ENCODE measurements around the gene PTH1R. TPM values are rescaled to one million over a fixed set of nuclear protein-coding genes. Genes with fewer than 3 reads are reported as not detected.

PTH1R gene
- total and polyA plus RNA-seq, 4 donors = 11.2 to 29.7 (median 19.9) TPM

DNA sequence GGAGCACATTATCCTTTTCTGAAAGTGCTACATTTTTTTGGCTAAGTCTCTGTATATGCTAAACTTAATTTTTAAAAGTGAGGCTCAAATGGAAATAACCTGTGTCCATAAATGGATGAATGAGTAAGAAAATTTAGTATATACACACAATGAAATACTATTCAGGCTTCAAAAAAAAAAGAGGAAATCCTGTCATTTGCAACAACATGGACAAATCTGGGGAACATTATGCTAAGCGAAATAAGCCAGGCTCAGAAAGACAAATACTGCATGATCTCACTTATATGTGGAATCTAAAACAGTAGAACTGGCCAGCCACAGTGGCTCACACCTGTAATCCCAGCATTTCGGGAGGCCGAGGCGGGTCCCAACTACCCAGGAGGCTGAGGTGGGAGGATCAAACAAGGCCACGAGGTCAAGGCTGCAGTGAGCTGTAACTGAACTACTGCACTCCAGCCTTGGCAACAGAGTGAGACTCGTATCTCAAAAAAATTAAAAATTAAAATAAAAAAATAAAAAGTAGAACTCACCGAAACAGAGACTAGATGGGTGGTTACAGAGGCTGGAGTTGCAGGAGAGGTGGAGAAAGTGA, 73.2 kb downstream of the PTH1R start:
- H3K36me3 ChIP-seq (ENCODE audit: control insufficient read depth in 4 of 4, insufficient read depth in 4 of 4, low read length in 4 of 4) = peaks cover 0 to 7% (median 4%) of the 10 kb centered on the region in 4 donors
- DNase-seq (no peak), ATAC-seq (ENCODE audit: insufficient read depth, low FRiP score) (no peak)
- H3K9ac ChIP-seq (ENCODE audit: insufficient read depth in 1 of 2, low read length in 2 of 2) = no peak overlapping the region
- H3K4me3 ChIP-seq = no peak overlapping the region
- TF ChIP-seq, protein P1, sequence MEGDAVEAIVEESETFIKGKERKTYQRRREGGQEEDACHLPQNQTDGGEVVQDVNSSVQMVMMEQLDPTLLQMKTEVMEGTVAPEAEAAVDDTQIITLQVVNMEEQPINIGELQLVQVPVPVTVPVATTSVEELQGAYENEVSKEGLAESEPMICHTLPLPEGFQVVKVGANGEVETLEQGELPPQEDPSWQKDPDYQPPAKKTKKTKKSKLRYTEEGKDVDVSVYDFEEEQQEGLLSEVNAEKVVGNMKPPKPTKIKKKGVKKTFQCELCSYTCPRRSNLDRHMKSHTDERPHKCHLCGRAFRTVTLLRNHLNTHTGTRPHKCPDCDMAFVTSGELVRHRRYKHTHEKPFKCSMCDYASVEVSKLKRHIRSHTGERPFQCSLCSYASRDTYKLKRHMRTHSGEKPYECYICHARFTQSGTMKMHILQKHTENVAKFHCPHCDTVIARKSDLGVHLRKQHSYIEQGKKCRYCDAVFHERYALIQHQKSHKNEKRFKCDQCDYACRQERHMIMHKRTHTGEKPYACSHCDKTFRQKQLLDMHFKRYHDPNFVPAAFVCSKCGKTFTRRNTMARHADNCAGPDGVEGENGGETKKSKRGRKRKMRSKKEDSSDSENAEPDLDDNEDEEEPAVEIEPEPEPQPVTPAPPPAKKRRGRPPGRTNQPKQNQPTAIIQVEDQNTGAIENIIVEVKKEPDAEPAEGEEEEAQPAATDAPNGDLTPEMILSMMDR (IDR thresholded peaks at IDR 0.05; ENCODE audit: control extremely low read depth, extremely low read depth) = no peak
- H3K27ac ChIP-seq (ENCODE audit: low read depth in 1 of 2, low read length in 1 of 2) = peak overlapping the region in 1 of 2 donors; percentile 51
- peaks cover 12 to 49% (median 31%) of the 10 kb centered on the region in 5 donors for H3K4me1 ChIP-seq (ENCODE audit: control insufficient read depth in 5 of 5, insufficient read depth in 5 of 5, low read length in 5 of 5)
- WGBS, 2 donors = 69 to 76% methylated on average over 7 of the region's 7 CpGs
- H3K9me3 ChIP-seq (ENCODE audit: control insufficient read depth in 4 of 4, insufficient read depth in 3 of 4, low read length in 3 of 4) = no peaks in the 10 kb centered on the region
- H3K27me3 ChIP-seq (ENCODE audit: control insufficient read depth in 3 of 3, insufficient read depth in 3 of 3, low read length in 2 of 3) = no peaks in the 10 kb centered on the region

DNA sequence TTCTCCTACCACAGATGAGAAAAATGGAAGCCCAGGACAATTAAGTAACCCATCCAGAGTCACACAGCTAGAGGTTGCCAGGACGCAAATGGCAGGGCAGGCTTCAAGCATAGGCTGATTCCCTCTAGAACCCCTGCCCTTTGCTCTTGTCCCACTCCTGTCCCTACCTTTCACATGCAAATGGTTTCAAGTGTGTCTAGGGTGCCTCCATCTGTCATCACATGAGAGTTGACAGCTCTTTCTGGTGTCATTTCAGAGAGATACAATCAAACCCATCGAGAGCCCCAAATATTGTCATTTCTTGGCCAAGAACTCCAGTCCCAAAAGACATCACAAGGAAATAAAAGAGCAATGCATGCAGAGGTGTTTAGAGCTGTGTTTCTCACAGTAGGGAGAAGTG, 75.3 kb downstream of the PTH1R start:
- WGBS, 2 donors = 86 to 94% methylated on average over 2 of the region's 2 CpGs
- Histone ChIP-seq H3K9me3 (ENCODE audit: control insufficient read depth in 4 of 4, insufficient read depth in 3 of 4, low read length in 3 of 4) (no peaks in the 10 kb centered on the region), H3K4me3 (no peak overlapping the region), H3K27me3 (ENCODE audit: control insufficient read depth in 3 of 3, insufficient read depth in 3 of 3, low read length in 2 of 3) (no peaks in the 10 kb centered on the region), H3K4me1 (ENCODE audit: control insufficient read depth in 5 of 5, insufficient read depth in 5 of 5, low read length in 5 of 5) (peaks cover 12 to 46% (median 18%) of the 10 kb centered on the region in 5 donors), H3K27ac (ENCODE audit: low read depth in 1 of 2, low read length in 1 of 2) (peak overlapping the region in 1 of 2 donors; percentile 52), H3K9ac (ENCODE audit: insufficient read depth in 1 of 2, low read length in 2 of 2) (no peak overlapping the region), H3K36me3 (ENCODE audit: control insufficient read depth in 4 of 4, insufficient read depth in 4 of 4, low read length in 4 of 4) (peaks cover 0 to 7% (median under 1%) of the 10 kb centered on the region in 4 donors)
- TF ChIP-seq, protein P1 (IDR thresholded peaks at IDR 0.05; ENCODE audit: control extremely low read depth, extremely low read depth) = no peak
- ATAC-seq (ENCODE audit: insufficient read depth, low FRiP score) (no peak), DNase-seq (peak in 1 of 3 donors; percentile 6)

Small RNA genes within 50 kb of the gene (small RNA-seq; reads per million reads assigned to genes)
- not detected for gene AC109583.2 (ENCODE audit: low replicate concordance)

Other genes starting within 250 kb of the PTH1R start
- gene ALS2CL, start 184.0 kb upstream of the PTH1R start, total RNA-seq = 10 to 100 TPM; 44.2 to 53.6 TPM
- 10 to 100 TPM; 23.6 to 58.5 TPM for gene ALS2CL, start 184.0 kb upstream of the PTH1R start, polyA plus RNA-seq
- under 1 TPM; 0.52 to 0.63 TPM for gene TMIE, start 176.3 kb upstream of the PTH1R start, total RNA-seq
- gene TMIE, start 176.3 kb upstream of the PTH1R start, polyA plus RNA-seq = under 1 TPM; 0.32 to 0.71 TPM
- 1 to 10 TPM in 1 of 2 donors, under 1 TPM in 1; 0.46 to 2.2 TPM for gene PRSS50, start 159.9 kb upstream of the PTH1R start, total RNA-seq
- under 1 TPM; 0.08 to 0.16 TPM for gene PRSS50, start 159.9 kb upstream of the PTH1R start, polyA plus RNA-seq
- 1 to 10 TPM; 2.8 to 4.1 TPM for gene MYL3, start 14.3 kb upstream of the PTH1R start, total RNA-seq
- 1 to 10 TPM; 1.9 to 2.4 TPM for gene MYL3, start 14.3 kb upstream of the PTH1R start, polyA plus RNA-seq
- 10 to 100 TPM; 34.2 to 64.9 TPM for gene CCDC12, start 99.0 kb downstream of the PTH1R start, total RNA-seq
- gene CCDC12, start 99.0 kb downstream of the PTH1R start, polyA plus RNA-seq = 100 to 1,000 TPM in 1 of 2 donors, 10 to 100 TPM in 1; 75.2 to 129 TPM
- gene NBEAL2, start 101.9 kb downstream of the PTH1R start, total RNA-seq = 100 to 1,000 TPM in 1 of 2 donors, 10 to 100 TPM in 1; 64.4 to 167 TPM
- gene NBEAL2, start 101.9 kb downstream of the PTH1R start, polyA plus RNA-seq = 100 to 1,000 TPM; 105 to 191 TPM